ENCODE results near the gene DOC2A. TPM values are rescaled to one million over a fixed set of nuclear protein-coding genes. Genes with fewer than 3 reads are reported as not detected.

DOC2A gene
- total and polyA plus RNA-seq, 9 of the 15 experiments (the other 6 are each of a cell fraction or from before 2014, with no cell fraction given) = 0.03 to 0.38 (median 0.28) TPM; not detected in 1

- no peak for TF ChIP-seq ELF1 (tag; IDR thresholded peaks at IDR 0.05)
- TF ChIP-seq E2F8 (IDR thresholded peaks at IDR 0.05; ENCODE audit: low read depth, partially characterized antibody) = peak; percentile 85
- TF ChIP-seq GTF2B (IDR thresholded peaks at IDR 0.05; ENCODE audit: extremely low read depth, insufficient read length) = no peak
- peak; percentile 25; the same call in 1 of the 2 replicates for TF ChIP-seq THRAP3 (IDR thresholded peaks at IDR 0.05; ENCODE audit: borderline replicate concordance)
- 0 out of 2 replicates have a peak, but pooled peaks have one; percentile 71 for TF ChIP-seq CREB3L1 (IDR thresholded peaks at IDR 0.05; ENCODE audit: borderline replicate concordance, low read depth)
- TF ChIP-seq TRIM28 (IDR thresholded peaks at IDR 0.05) = no peak
- no peak for TF ChIP-seq SNAPC5 (CRISPR knock-in tag; IDR thresholded peaks at IDR 0.05)
- TF ChIP-seq FOXM1 (IDR thresholded peaks at IDR 0.05; ENCODE audit: low read depth) = 0 out of 2 replicates have a peak, but pooled peaks have one; percentile 24
- peak; percentile 24; the same call in 1 of the 2 replicates for TF ChIP-seq FOXM1 (CRISPR knock-in tag; IDR thresholded peaks at IDR 0.05; ENCODE audit: low read depth)
- TF ChIP-seq ERF (CRISPR knock-in tag; IDR thresholded peaks at IDR 0.05) = no peak
- no peak for TF ChIP-seq NCOA4 (IDR thresholded peaks at IDR 0.05; ENCODE audit: partially characterized antibody)
- TF ChIP-seq MBD2 (IDR thresholded peaks at IDR 0.05; ENCODE audit: borderline replicate concordance, low read depth) = peak; percentile 16; the same call in 1 of the 2 replicates
- no peak for TF ChIP-seq ZBTB1 (CRISPR knock-in tag; IDR thresholded peaks at IDR 0.05; ENCODE audit: borderline replicate concordance, low read depth)
- no peak for TF ChIP-seq CHD2 (IDR thresholded peaks at IDR 0.05; ENCODE audit: low read depth, low read length)
- no peak for TF ChIP-seq POLR2AphosphoS5 (IDR thresholded peaks at IDR 0.05; ENCODE audit: control insufficient read depth, insufficient read depth, low read depth, low read length)
- TF ChIP-seq CHD1 (IDR thresholded peaks at IDR 0.05; ENCODE audit: low read length) = no peak
- no peak for TF ChIP-seq KLF1 (tag; IDR thresholded peaks at IDR 0.05)
- peak; percentile 85; the same call in 1 of the 2 replicates for TF ChIP-seq TGIF2 (CRISPR knock-in tag; IDR thresholded peaks at IDR 0.05)
- TF ChIP-seq SMARCA5 (IDR thresholded peaks at IDR 0.05) = no peak
- no peak for TF ChIP-seq ZNF134 (CRISPR knock-in tag; conservative IDR thresholded peaks at IDR 0.05)
- no peak for TF ChIP-seq ARNT (IDR thresholded peaks at IDR 0.05)
- no peak for TF ChIP-seq SIN3B (IDR thresholded peaks at IDR 0.05; ENCODE audit: low read depth)
- no peak for TF ChIP-seq MAFK (IDR thresholded peaks at IDR 0.05; ENCODE audit: low read length)
- TF ChIP-seq ZNF124 (CRISPR knock-in tag; IDR thresholded peaks at IDR 0.05) = no peak
Measured at GRCh38 chr16:29995324-29995910, 15.4 kb downstream of the DOC2A start, which contains the start of gene HIRIP3 (continued).
